Neural crest cell (in vitro differentiated cells): ENCODE measurements around the gene TEDC1. TPM values are rescaled to one million over a fixed set of nuclear protein-coding genes. Genes with fewer than 3 reads are reported as not detected.
"Not testable (repeated sequence)": the region's sequence is repeated elsewhere in the genome, so short reads cannot be mapped to it uniquely, and the experiment has no call there.

Source experiments
- DNase-seq: peaks from one replicate; pipeline ENCODE4 v3.0.0; 2021; ENCODE audit warnings: low read depth, mixed read lengths, low spot score
- H3K27ac Mint-ChIP-seq: one replicate; pipeline ENCODE4 v1.8.0; 2021; ENCODE audit warnings: mild to moderate bottlenecking, mixed read lengths; ENCODE audit not compliant: unreplicated experiment
- H3K27me3 Mint-ChIP-seq: 2 replicates; pipeline ENCODE4 v1.8.0; 2021; ENCODE audit warnings: low read depth, mild to moderate bottlenecking, mixed read lengths
- H3K36me3 Mint-ChIP-seq: 2 replicates; pipeline ENCODE4 v1.8.0; 2021; ENCODE audit warnings: low read depth, mild to moderate bottlenecking, mixed read lengths
- H3K4me1 Mint-ChIP-seq: 2 replicates; pipeline ENCODE4 v1.8.0; 2021; ENCODE audit warnings: mixed read lengths
- H3K4me3 Mint-ChIP-seq: one replicate; pipeline ENCODE4 v1.8.0; 2021; ENCODE audit warnings: mild to moderate bottlenecking, mixed read lengths
- H3K9me3 Mint-ChIP-seq: 2 replicates; pipeline ENCODE4 v1.8.0; 2021; ENCODE audit warnings: mixed read lengths
- total RNA-seq: library from RNA; stranded (reverse); gene quantifications from 2 replicates; pipeline ENCODE4 v1.2.1, GENCODE V29; 2021
- TF ChIP-seq, protein P1 (sequence below): fragments of 200-600 bp; sonication (generic); conservative IDR thresholded peaks from 2 replicates; pipeline ENCODE4 v1.5.0; 2021; ENCODE audit warnings: antibody characterized with exemption, mild to moderate bottlenecking

The TEDC1 gene
- total RNA-seq, 1 donor from 2014 or later = 44.9 TPM

DNA sequence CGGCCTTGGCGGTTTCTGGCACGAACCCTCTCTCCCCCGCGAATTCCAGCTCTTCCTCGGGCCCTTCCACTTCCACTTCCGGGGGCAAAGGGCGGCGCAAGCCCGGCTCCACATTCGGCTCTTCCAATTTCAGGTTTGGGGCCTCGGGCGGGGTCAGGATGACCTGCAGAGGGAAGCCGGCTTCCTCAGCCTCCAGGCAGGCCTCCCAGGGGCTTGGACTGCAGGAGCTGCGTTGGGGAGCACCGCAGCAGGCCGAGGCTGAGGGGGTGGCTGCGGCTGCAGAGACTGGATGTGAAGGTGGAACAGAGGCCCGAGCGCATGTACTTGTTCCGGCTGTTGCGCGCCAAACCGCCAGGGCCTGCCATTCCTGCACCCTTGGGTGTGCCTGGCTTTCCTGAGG lies 56.0 kb downstream of the TEDC1 start:
- H3K4me1 Mint-ChIP-seq, H3K4me3 Mint-ChIP-seq, DNase-seq, H3K36me3 Mint-ChIP-seq, H3K27ac Mint-ChIP-seq: not testable (repeated sequence)
- H3K27me3 Mint-ChIP-seq = peaks cover 22% of the 10 kb centered on the region
- H3K9me3 Mint-ChIP-seq = peaks cover 13% of the 10 kb centered on the region

DNA sequence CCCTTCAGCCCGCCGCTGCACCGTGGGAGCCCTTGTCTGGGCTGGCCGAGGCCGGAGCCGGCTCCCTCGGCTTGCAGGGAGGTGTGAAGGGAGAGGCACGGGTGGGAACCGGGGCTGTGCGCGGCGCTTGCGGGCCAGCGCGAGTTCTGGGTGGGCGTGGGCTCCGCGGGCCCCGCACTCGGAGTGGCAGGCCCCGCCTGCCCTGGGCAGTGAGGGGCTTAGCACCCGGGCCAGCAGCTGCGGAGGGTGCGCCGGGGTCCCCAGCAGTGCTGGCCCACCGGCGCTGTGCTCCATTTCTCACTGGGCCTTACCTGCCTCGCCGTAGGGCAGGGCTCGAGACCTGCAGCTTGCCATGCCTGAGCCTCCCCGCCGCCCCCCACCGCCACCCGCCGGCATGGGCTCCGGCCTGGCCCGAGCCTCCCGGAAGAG lies 56.7 kb downstream of the TEDC1 start:
- Mint-ChIP-seq H3K27ac (no peak overlapping the region), H3K4me3 (no peak overlapping the region), H3K36me3 (no peaks in the 10 kb centered on the region), H3K9me3 (peaks cover 13% of the 10 kb centered on the region), H3K27me3 (peaks cover 25% of the 10 kb centered on the region), H3K4me1 (no peaks in the 10 kb centered on the region)
- no peak for DNase-seq
- TF ChIP-seq, protein P1, sequence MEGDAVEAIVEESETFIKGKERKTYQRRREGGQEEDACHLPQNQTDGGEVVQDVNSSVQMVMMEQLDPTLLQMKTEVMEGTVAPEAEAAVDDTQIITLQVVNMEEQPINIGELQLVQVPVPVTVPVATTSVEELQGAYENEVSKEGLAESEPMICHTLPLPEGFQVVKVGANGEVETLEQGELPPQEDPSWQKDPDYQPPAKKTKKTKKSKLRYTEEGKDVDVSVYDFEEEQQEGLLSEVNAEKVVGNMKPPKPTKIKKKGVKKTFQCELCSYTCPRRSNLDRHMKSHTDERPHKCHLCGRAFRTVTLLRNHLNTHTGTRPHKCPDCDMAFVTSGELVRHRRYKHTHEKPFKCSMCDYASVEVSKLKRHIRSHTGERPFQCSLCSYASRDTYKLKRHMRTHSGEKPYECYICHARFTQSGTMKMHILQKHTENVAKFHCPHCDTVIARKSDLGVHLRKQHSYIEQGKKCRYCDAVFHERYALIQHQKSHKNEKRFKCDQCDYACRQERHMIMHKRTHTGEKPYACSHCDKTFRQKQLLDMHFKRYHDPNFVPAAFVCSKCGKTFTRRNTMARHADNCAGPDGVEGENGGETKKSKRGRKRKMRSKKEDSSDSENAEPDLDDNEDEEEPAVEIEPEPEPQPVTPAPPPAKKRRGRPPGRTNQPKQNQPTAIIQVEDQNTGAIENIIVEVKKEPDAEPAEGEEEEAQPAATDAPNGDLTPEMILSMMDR = no peak

Other genes with a start within 250 kb of the TEDC1 start
- 33.6 and 36.6 TPM in 2 replicates for gene BTBD6, start 242.7 kb upstream of the TEDC1 start, total RNA-seq
- 50.0 and 51.1 TPM in 2 replicates for gene BRF1, start 190.2 kb upstream of the TEDC1 start, total RNA-seq
- 101 and 104 TPM in 2 replicates for gene PACS2, start 176.5 kb upstream of the TEDC1 start, total RNA-seq
- gene TEX22, start 92.7 kb upstream of the TEDC1 start, total RNA-seq = 4.4 and 5.2 TPM in 2 replicates
- gene MTA1, start 71.4 kb upstream of the TEDC1 start, total RNA-seq = 246 and 251 TPM in 2 replicates
- gene CRIP2, start 16.4 kb upstream of the TEDC1 start, total RNA-seq = 38.3 and 39.3 TPM in 2 replicates
- gene CRIP1, start 4.4 kb upstream of the TEDC1 start, total RNA-seq = 3.2 and 4.8 TPM in 2 replicates
- 12.3 and 13.9 TPM in 2 replicates for gene TMEM121, start 35.3 kb downstream of the TEDC1 start, total RNA-seq